H1 (cell line): ENCODE results near the gene PGBD5.

Source experiments
- CEBPB ChIP-seq: IDR thresholded peaks from 2 replicates; pipeline ENCODE4 v1.6.1; 2012; ENCODE audit warnings: low read depth, low read length
- CTCF ChIP-seq, 3 experiments: IDR thresholded peaks; 1 replicate in 2 of 3; 2 replicates in 1 of 3; pipeline versions ENCODE4 v1.5.1 to v1.6.1; 2011; ENCODE audit warnings: low read length in 3 of 3, mild to moderate bottlenecking in 3 of 3, inconsistent platforms in 2 of 3, low read depth in 1 of 3, moderate library complexity in 1 of 3; ENCODE audit not compliant: insufficient read depth in 1 of 3; ENCODE audit errors: control extremely low read depth in 1 of 3
- JUN ChIP-seq: IDR thresholded peaks from 2 replicates; pipeline ENCODE4 v1.6.1; 2011; ENCODE audit warnings: low read depth, mild to moderate bottlenecking, improper control_type of control experiment, low read length
- POLR2A ChIP-seq, 2 experiments: IDR thresholded peaks; 1 replicate in 1 of 2; 2 replicates in 1 of 2; pipeline ENCODE4 v1.6.1; 2011; ENCODE audit warnings: low read depth in 2 of 2, low read length in 2 of 2, mild to moderate bottlenecking in 2 of 2; ENCODE audit errors: control extremely low read depth in 1 of 2
- RAD21 ChIP-seq, 2 experiments: IDR thresholded peaks in 1 of 2; conservative IDR thresholded peaks in 1 of 2; 2 replicates each; pipeline ENCODE4 v1.6.1; 2011; ENCODE audit warnings: low read depth in 2 of 2, low read length in 2 of 2, improper control_type of control experiment in 1 of 2, inconsistent platforms in 1 of 2, mild to moderate bottlenecking in 1 of 2, moderate library complexity in 1 of 2
- RXRA ChIP-seq: IDR thresholded peaks from 2 replicates; pipeline ENCODE4 v1.6.1; 2011; ENCODE audit warnings: low read depth, mild to moderate bottlenecking, low read length, moderate library complexity; ENCODE audit not compliant: insufficient read depth
- TEAD4 ChIP-seq: IDR thresholded peaks from 2 replicates; pipeline ENCODE4 v1.6.1; 2012; ENCODE audit warnings: low read depth, low read length, inconsistent platforms, mixed read lengths
- TF ChIP-seq, protein P1 (sequence below): IDR thresholded peaks from 2 replicates; pipeline ENCODE4 v1.6.1; 2011; ENCODE audit warnings: low read length, improper control_type of control experiment

- TF ChIP-seq POLR2A (IDR thresholded peaks at IDR 0.05; ENCODE audit: control extremely low read depth in 1 of 2, low read depth in 2 of 2, low read length in 2 of 2) (no peak), CTCF (IDR thresholded peaks at IDR 0.05; ENCODE audit: control extremely low read depth in 1 of 3, insufficient read depth in 1 of 3, low read depth in 1 of 3, low read length in 3 of 3) (no peak), JUN (no peak), RXRA (no peak), TEAD4 (no peak), RAD21 (IDR thresholded peaks at IDR 0.05 in 1 of 2, conservative IDR thresholded peaks at IDR 0.05 in 1 of 2; ENCODE audit: low read depth in 2 of 2, low read length in 2 of 2) (no peak), CEBPB (no peak)
- TF ChIP-seq, protein P1, sequence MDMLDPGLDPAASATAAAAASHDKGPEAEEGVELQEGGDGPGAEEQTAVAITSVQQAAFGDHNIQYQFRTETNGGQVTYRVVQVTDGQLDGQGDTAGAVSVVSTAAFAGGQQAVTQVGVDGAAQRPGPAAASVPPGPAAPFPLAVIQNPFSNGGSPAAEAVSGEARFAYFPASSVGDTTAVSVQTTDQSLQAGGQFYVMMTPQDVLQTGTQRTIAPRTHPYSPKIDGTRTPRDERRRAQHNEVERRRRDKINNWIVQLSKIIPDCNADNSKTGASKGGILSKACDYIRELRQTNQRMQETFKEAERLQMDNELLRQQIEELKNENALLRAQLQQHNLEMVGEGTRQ: no peak
These were observed 139.8 kb downstream of the PGBD5 start for GRCh38 chr1:230286166-230286889.
